ENCODE measurements around the gene SETD1B.

DNA sequence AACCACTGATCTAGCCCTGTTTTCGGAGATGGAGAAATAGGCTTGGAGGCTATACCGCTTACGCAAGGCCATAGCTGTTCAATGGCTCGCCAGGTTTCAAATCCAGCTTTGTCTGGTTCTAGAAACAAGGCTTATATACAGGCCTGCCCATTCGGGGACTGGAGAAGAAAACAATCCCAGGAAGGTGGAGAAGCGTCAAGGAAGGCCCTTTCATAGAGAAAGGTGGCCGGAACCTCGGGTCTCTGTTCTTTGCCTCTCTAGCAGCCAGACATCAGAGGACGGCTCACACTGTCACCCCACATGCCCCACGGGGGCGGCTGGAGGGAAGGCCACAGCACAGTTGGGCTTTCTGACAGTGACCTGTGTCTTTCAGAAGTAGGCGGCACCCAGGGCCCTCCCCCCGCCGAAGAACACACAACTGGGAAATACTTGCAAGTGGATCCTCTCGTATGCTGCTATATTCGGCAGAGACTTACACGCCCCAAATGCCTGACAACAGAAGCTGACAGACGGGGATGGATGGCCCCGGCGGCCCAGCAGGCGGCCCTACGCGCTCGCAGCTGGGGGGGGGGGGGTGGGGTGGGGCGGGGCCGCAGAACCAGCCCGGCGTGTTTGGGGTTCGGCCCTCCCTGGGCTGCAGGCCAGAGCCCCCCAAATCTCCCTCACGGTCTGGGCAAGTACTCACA lies 4.5 kb upstream of the SETD1B start:
- TF ChIP-seq, protein P1, sequence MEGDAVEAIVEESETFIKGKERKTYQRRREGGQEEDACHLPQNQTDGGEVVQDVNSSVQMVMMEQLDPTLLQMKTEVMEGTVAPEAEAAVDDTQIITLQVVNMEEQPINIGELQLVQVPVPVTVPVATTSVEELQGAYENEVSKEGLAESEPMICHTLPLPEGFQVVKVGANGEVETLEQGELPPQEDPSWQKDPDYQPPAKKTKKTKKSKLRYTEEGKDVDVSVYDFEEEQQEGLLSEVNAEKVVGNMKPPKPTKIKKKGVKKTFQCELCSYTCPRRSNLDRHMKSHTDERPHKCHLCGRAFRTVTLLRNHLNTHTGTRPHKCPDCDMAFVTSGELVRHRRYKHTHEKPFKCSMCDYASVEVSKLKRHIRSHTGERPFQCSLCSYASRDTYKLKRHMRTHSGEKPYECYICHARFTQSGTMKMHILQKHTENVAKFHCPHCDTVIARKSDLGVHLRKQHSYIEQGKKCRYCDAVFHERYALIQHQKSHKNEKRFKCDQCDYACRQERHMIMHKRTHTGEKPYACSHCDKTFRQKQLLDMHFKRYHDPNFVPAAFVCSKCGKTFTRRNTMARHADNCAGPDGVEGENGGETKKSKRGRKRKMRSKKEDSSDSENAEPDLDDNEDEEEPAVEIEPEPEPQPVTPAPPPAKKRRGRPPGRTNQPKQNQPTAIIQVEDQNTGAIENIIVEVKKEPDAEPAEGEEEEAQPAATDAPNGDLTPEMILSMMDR (IDR thresholded peaks at IDR 0.05; ENCODE audit: low read length) = no peak
- no peak for TF ChIP-seq EZH2 (IDR thresholded peaks at IDR 0.05; ENCODE audit: borderline replicate concordance, low read length)

All from OCI-LY1 (cell line).